Glutamatergic neuron (in vitro differentiated cells): ENCODE measurements around the gene ACSS1. TPM values are rescaled to one million over a fixed set of nuclear protein-coding genes. Genes with fewer than 3 reads are reported as not detected.

Experiments used
- DNase-seq: peaks from one replicate; pipeline ENCODE4 v3.0.0; 2022
- H3K27ac Mint-ChIP-seq: one replicate; pipeline ENCODE4 v1.8.0; 2020; ENCODE audit warnings: mild to moderate bottlenecking, mixed read lengths, inconsistent platforms; ENCODE audit not compliant: unreplicated experiment
- H3K27me3 Mint-ChIP-seq: one replicate; pipeline ENCODE4 v1.8.0; 2020; ENCODE audit warnings: mild to moderate bottlenecking, moderate library complexity, mixed read lengths, inconsistent platforms; ENCODE audit not compliant: unreplicated experiment
- H3K36me3 Mint-ChIP-seq: one replicate; pipeline ENCODE4 v1.8.0; 2020; ENCODE audit warnings: mild to moderate bottlenecking, mixed read lengths, inconsistent platforms; ENCODE audit not compliant: unreplicated experiment
- H3K4me1 Mint-ChIP-seq: one replicate; pipeline ENCODE4 v1.8.0; 2020; ENCODE audit warnings: mild to moderate bottlenecking, low read depth, mixed read lengths, inconsistent platforms; ENCODE audit not compliant: unreplicated experiment
- H3K4me3 Mint-ChIP-seq: one replicate; pipeline ENCODE4 v1.8.0; 2020; ENCODE audit warnings: mild to moderate bottlenecking, mixed read lengths, inconsistent platforms; ENCODE audit not compliant: unreplicated experiment
- H3K9me3 Mint-ChIP-seq: one replicate; pipeline ENCODE4 v1.8.0; 2020; ENCODE audit warnings: mild to moderate bottlenecking, moderate library complexity, mixed read lengths, inconsistent platforms; ENCODE audit not compliant: unreplicated experiment
- CTCF ChIP-seq: fragments of 200-600 bp; sonication (generic); IDR thresholded peaks from one replicate; pipeline ENCODE4 v1.5.0; 2021; ENCODE audit not compliant: partially characterized antibody, unreplicated experiment
- total RNA-seq: library from RNA; stranded (reverse); fragmentation: NEBNext Ultra II Directional; extraction: Animal tissue kit (Norgen Biotek cat#: 25700); gene quantifications from one replicate; pipeline ENCODE4 v1.2.1, GENCODE V29; 2021; ENCODE audit not compliant: unreplicated experiment

ACSS1 gene
- total RNA-seq, 1 donor from 2014 or later: not detected

GRCh38 chr20:24999568-24999967 is 58.4 kb downstream of the ACSS1 start:
- no peak for DNase-seq
- no peak overlapping the region for H3K27ac Mint-ChIP-seq
- no peaks in the 10 kb centered on the region for H3K36me3 Mint-ChIP-seq
- peaks cover 7% of the 10 kb centered on the region for H3K4me1 Mint-ChIP-seq
- no peaks in the 10 kb centered on the region for H3K9me3 Mint-ChIP-seq
- no peak overlapping the region for H3K4me3 Mint-ChIP-seq
- no peak for TF ChIP-seq CTCF
- H3K27me3 Mint-ChIP-seq: peaks cover 5% of the 10 kb centered on the region

GRCh38 chr20:24998631-24999445 is 59.1 kb downstream of the ACSS1 start:
- TF ChIP-seq CTCF: no peak
- Mint-ChIP-seq H3K4me3 (no peak overlapping the region), H3K4me1 (peaks cover 9% of the 10 kb centered on the region), H3K9me3 (no peaks in the 10 kb centered on the region), H3K36me3 (no peaks in the 10 kb centered on the region), H3K27me3 (peaks cover 6% of the 10 kb centered on the region), H3K27ac (no peak overlapping the region)
- DNase-seq: no peak

- H3K4me1 Mint-ChIP-seq: peaks cover 9% of the 10 kb centered on the region
- H3K27ac Mint-ChIP-seq: no peak overlapping the region
- no peaks in the 10 kb centered on the region for H3K36me3 Mint-ChIP-seq
- no peaks in the 10 kb centered on the region for H3K9me3 Mint-ChIP-seq
- H3K4me3 Mint-ChIP-seq: no peak overlapping the region
- no peak for TF ChIP-seq CTCF
- H3K27me3 Mint-ChIP-seq: peaks cover 6% of the 10 kb centered on the region
- DNase-seq: no peak
Measured at GRCh38 chr20:24998121-24998520, 59.8 kb downstream of the ACSS1 start.

- peaks cover 6% of the 10 kb centered on the region for H3K27me3 Mint-ChIP-seq
- peaks cover 9% of the 10 kb centered on the region for H3K4me1 Mint-ChIP-seq
- no peak for DNase-seq
Measured at GRCh38 chr20:24996449-24997377, 61.2 kb downstream of the ACSS1 start.

More at GRCh38 chr20:24996449-24997377, 61.2 kb downstream of the ACSS1 start:
- TF ChIP-seq CTCF: no peak
- H3K36me3 Mint-ChIP-seq: no peaks in the 10 kb centered on the region
- H3K4me3 Mint-ChIP-seq: no peak overlapping the region
- peaks cover 3% of the 10 kb centered on the region for H3K9me3 Mint-ChIP-seq
- no peak overlapping the region for H3K27ac Mint-ChIP-seq
